Muscle of leg (tissue), 11 donors: Measurements from ENCODE around the gene AKT3. TPM values are rescaled to one million over a fixed set of nuclear protein-coding genes. Genes with fewer than 3 reads are reported as not detected.

ENCODE experiments used
- DNase-seq: peaks from one replicate; pipeline ENCODE4 v3.0.0; 2013
- H3K27ac ChIP-seq: one replicate; pipeline ENCODE4 v1.5.1; 2013; ENCODE audit warnings: mild to moderate bottlenecking, low read length, control low read depth
- H3K27me3 ChIP-seq: one replicate; pipeline ENCODE4 v1.6.1; 2013; ENCODE audit warnings: low read length; ENCODE audit not compliant: control insufficient read depth, insufficient read depth
- H3K36me3 ChIP-seq: one replicate; pipeline ENCODE4 v1.6.1; 2013; ENCODE audit warnings: low read length; ENCODE audit not compliant: control insufficient read depth, insufficient read depth
- H3K4me1 ChIP-seq: one replicate; pipeline ENCODE4 v1.6.1; 2013; ENCODE audit warnings: low read length; ENCODE audit not compliant: control insufficient read depth, insufficient read depth
- H3K4me3 ChIP-seq: one replicate; pipeline ENCODE4 v1.5.1; 2013; ENCODE audit warnings: low read length, control low read depth
- H3K9me3 ChIP-seq: replicated peaks from 2 replicates; pipeline ENCODE4 v1.6.1; 2013; ENCODE audit warnings: low read depth, low read length; ENCODE audit not compliant: control insufficient read depth
- WGBS: methylation state at CpG from one replicate; pipeline ENCODE4 v1.1.5; 2013; ENCODE audit warnings: missing lambda C conversion rate; ENCODE audit not compliant: insufficient coverage; 5-methylcytosine and 5-hydroxymethylcytosine counted together
- polyA plus RNA-seq, 8 donors: library from polyadenylated mRNA; unstranded; fragments of 120-200 nt; gene quantifications; one replicate each; pipeline versions ENCODE4 v1.2.1 to v1.2.3, GENCODE V29; 2013; ENCODE audit warnings: inconsistent platforms in 1 of 8, low replicate concordance in 1 of 8; ENCODE audit not compliant: insufficient read length in 8 of 8, insufficient read depth in 1 of 8
- total RNA-seq: library from RNA; stranded (reverse); fragments of 120-200 nt; gene quantifications from one replicate; pipeline ENCODE4 v1.2.4, GENCODE V29; 2013

The AKT3 gene
- total and polyA plus RNA-seq, 9 donors: 14.3 to 25.0 (median 19.6) TPM

GRCh38 chr1:243758647-243759046 lies 91.4 kb downstream of the AKT3 start:
- Histone ChIP-seq H3K36me3 (no peaks in the 10 kb centered on the region), H3K4me3 (no peak overlapping the region), H3K27me3 (no peaks in the 10 kb centered on the region), H3K9me3 (no peaks in the 10 kb centered on the region), H3K27ac (no peak overlapping the region), H3K4me1 (no peaks in the 10 kb centered on the region)
- WGBS: 81% methylated on average over 5 of the region's 8 CpGs
- DNase-seq: no peak

GRCh38 chr1:243756529-243756928 lies 93.5 kb downstream of the AKT3 start:
- DNase-seq: no peak
- Histone ChIP-seq H3K27me3 (no peaks in the 10 kb centered on the region), H3K4me3 (no peak overlapping the region), H3K36me3 (no peaks in the 10 kb centered on the region), H3K27ac (no peak overlapping the region), H3K9me3 (no peaks in the 10 kb centered on the region), H3K4me1 (no peaks in the 10 kb centered on the region)

DNA sequence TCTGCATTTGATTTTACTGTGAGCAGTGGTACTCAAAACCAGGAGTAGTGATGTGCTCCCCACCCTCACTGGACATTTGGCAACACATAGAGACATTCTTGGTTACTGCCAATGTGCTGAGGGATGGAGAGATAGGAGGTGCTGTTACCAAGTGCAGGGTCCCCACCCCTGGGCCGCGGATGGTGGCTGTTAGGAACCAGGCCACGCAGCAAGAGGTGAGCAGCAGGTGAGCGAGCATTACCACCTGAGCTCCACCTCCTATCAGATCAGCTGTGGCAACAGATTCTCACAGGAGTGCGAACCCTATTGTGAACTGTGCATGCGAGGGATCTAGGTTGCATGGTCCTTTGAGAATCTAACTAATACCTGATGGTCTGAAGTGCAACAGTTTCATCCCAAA lies 95.7 kb downstream of the AKT3 start:
- no peaks in the 10 kb centered on the region for H3K36me3 ChIP-seq
- no peaks in the 10 kb centered on the region for H3K4me1 ChIP-seq
- H3K4me3 ChIP-seq: no peak overlapping the region
- WGBS: 80% methylated on average over 3 of the region's 6 CpGs
- no peaks in the 10 kb centered on the region for H3K9me3 ChIP-seq
- no peak for DNase-seq
- no peaks in the 10 kb centered on the region for H3K27me3 ChIP-seq
- H3K27ac ChIP-seq: no peak overlapping the region

GRCh38 chr1:243751506-243751905 lies 98.5 kb downstream of the AKT3 start:
- no peaks in the 10 kb centered on the region for H3K9me3 ChIP-seq
- no peak overlapping the region for H3K27ac ChIP-seq
- no peak for DNase-seq
- H3K36me3 ChIP-seq: no peaks in the 10 kb centered on the region
- H3K4me1 ChIP-seq: no peaks in the 10 kb centered on the region
- no peak overlapping the region for H3K4me3 ChIP-seq
- no peaks in the 10 kb centered on the region for H3K27me3 ChIP-seq
- WGBS: no CpG with 5 or more reads among the region's 1 CpG

DNA sequence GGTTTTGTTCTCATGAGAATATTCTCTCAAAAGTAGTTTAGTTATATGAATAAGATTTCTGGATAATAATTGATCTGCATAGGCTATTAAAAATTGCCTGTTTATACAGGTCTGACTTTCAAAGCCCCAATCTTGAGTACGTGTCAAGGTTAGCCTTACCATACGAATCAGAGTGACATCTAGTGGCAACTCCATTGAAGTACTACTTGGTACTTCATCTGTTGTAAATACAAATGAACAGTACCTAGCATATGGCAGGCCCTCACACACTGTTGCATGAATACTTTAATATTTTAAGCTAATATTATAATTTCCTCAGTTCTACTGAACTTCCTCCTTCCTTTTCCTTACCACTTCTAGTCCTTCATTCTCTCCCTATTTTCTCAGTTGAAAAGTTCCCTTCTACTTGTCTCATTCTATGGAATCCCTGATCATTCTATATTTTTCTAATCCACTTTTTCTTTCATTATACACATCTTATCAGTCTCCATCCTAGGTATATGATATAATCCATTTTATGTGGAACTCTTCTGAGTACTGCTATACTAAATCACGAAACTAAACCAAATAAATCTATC lies 101.2 kb downstream of the AKT3 start:
- peak; percentile 82 for DNase-seq
- Histone ChIP-seq H3K4me3 (no peak overlapping the region), H3K27ac (no peak overlapping the region), H3K9me3 (no peaks in the 10 kb centered on the region), H3K27me3 (no peaks in the 10 kb centered on the region), H3K36me3 (no peaks in the 10 kb centered on the region), H3K4me1 (no peaks in the 10 kb centered on the region)
- 0% methylated on average over 2 of the region's 3 CpGs for WGBS

- no peaks in the 10 kb centered on the region for H3K27me3 ChIP-seq
- no peaks in the 10 kb centered on the region for H3K36me3 ChIP-seq
- no peak overlapping the region for H3K4me3 ChIP-seq
- H3K27ac ChIP-seq: no peak overlapping the region
- H3K4me1 ChIP-seq: no peaks in the 10 kb centered on the region
- DNase-seq: no peak
- H3K9me3 ChIP-seq: peaks cover 2% of the 10 kb centered on the region
Observed at GRCh38 chr1:243748227-243748626, 101.8 kb downstream of the AKT3 start.

DNA sequence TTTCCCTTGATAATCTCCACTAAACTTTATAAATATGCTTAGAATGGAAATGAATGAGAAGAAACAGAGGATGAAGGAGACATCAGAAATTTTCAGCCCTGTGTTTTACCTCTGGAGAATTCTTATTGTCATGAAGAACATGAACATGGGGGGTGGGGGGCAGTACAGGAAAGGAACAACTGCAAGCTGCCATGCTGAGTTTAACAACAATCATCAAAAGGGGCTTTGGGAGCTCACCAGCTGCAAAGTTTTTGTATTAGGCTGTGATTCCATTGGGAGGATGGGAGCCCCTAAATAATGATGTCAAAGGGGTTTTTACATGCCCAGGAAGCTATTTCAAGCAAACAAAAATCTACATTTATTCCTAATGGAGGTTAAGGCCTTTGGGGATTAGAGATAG lies 103.3 kb downstream of the AKT3 start:
- H3K27me3 ChIP-seq: no peaks in the 10 kb centered on the region
- peaks cover 2% of the 10 kb centered on the region for H3K9me3 ChIP-seq
- DNase-seq: no peak
- no peak overlapping the region for H3K27ac ChIP-seq
- H3K4me3 ChIP-seq: no peak overlapping the region
- no peaks in the 10 kb centered on the region for H3K36me3 ChIP-seq
- H3K4me1 ChIP-seq: no peaks in the 10 kb centered on the region

GRCh38 chr1:243745356-243745755 lies 104.7 kb downstream of the AKT3 start:
- H3K36me3 ChIP-seq: no peaks in the 10 kb centered on the region
- no peaks in the 10 kb centered on the region for H3K4me1 ChIP-seq
- H3K27ac ChIP-seq: no peak overlapping the region
- no peaks in the 10 kb centered on the region for H3K27me3 ChIP-seq
- no peak for DNase-seq
- no CpG with 5 or more reads among the region's 4 CpGs for WGBS
- no peak overlapping the region for H3K4me3 ChIP-seq
- peaks cover 2% of the 10 kb centered on the region for H3K9me3 ChIP-seq

- no peaks in the 10 kb centered on the region for H3K4me1 ChIP-seq
- peaks cover 2% of the 10 kb centered on the region for H3K9me3 ChIP-seq
- no peaks in the 10 kb centered on the region for H3K27me3 ChIP-seq
- no CpG with 5 or more reads among the region's 4 CpGs for WGBS
- no peak for DNase-seq
- H3K27ac ChIP-seq: no peak overlapping the region
- no peak overlapping the region for H3K4me3 ChIP-seq
- H3K36me3 ChIP-seq: no peaks in the 10 kb centered on the region
Observed at GRCh38 chr1:243742819-243743218, 107.2 kb downstream of the AKT3 start.

DNA sequence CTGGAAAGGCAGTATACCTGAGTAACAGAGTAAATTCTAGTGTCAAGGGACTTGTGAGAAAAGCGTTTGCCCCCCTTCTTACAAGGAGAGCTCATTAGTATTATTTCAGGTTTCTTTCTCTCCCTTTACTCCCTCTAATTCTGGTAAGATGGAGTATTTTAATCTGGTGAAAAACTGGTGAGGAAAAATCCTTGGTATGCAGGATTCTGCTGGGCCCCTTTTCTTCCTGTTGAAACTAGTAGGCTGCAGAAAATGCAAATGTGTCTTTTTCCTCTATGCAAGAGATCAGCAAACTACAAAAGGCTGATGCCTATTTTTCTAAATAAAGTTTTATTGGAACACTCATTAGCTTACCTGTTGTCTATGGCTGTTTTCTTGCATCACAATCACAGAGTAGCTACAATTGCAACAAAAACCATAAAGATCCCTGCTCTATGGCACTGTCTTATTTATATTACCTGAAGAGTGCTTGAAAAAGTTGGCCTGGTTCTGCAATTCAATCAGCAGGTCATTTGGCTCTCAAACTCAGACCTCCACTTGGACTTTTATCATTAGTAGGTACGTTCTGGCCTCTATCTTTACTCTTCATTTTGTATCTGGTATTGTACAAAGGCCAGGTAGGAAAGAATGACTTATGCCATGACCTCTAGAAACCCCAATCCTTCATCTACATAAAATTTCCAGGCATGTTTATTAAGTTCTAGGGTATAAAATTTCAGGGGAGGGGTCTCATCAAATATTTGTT lies 109.6 kb downstream of the AKT3 start:
- peaks cover 2% of the 10 kb centered on the region for H3K9me3 ChIP-seq
- H3K36me3 ChIP-seq: no peaks in the 10 kb centered on the region
- no peak overlapping the region for H3K4me3 ChIP-seq
- no peaks in the 10 kb centered on the region for H3K27me3 ChIP-seq
- WGBS: no CpG with 5 or more reads among the region's 2 CpGs
- H3K4me1 ChIP-seq: no peaks in the 10 kb centered on the region
- no peak overlapping the region for H3K27ac ChIP-seq
- DNase-seq: no peak
